Parathyroid adenoma (tissue), 2 donors: Measurements from ENCODE around the gene TAOK1.

Source experiments
- H2AFZ ChIP-seq: fragments of 300-600 bp; sonication (generic); one replicate; pipeline ENCODE4 v1.7.0; 2017; ENCODE audit warnings: antibody characterized with exemption, mild to moderate bottlenecking
- H3K27ac ChIP-seq: fragments of 300-600 bp; sonication (generic); one replicate; pipeline ENCODE4 v1.7.0; 2017
- H3K27me3 ChIP-seq: fragments of 300-600 bp; sonication (generic); one replicate; pipeline ENCODE4 v1.7.0; 2017; ENCODE audit warnings: low read length; ENCODE audit not compliant: control insufficient read depth, insufficient read depth
- H3K36me3 ChIP-seq: fragments of 300-600 bp; sonication (generic); one replicate; pipeline ENCODE4 v1.7.0; 2017; ENCODE audit warnings: low read length; ENCODE audit not compliant: control insufficient read depth, insufficient read depth
- H3K4me1 ChIP-seq: fragments of 300-600 bp; sonication (generic); one replicate; pipeline ENCODE4 v1.7.0; 2017; ENCODE audit warnings: control low read depth
- H3K4me2 ChIP-seq: fragments of 300-600 bp; sonication (generic); one replicate; pipeline ENCODE4 v1.7.0; 2017; ENCODE audit warnings: low read length
- H3K4me3 ChIP-seq: fragments of 300-600 bp; sonication (generic); one replicate; pipeline ENCODE4 v1.7.0; 2017; ENCODE audit warnings: low read depth, low read length
- H3K79me2 ChIP-seq: fragments of 300-600 bp; sonication (generic); one replicate; pipeline ENCODE4 v1.7.0; 2017; ENCODE audit warnings: control low read depth
- H3K9ac ChIP-seq: fragments of 300-600 bp; sonication (generic); one replicate; pipeline ENCODE4 v1.7.0; 2017; ENCODE audit warnings: mild to moderate bottlenecking
- H3K9me3 ChIP-seq: fragments of 300-600 bp; sonication (generic); one replicate; pipeline ENCODE4 v1.7.0; 2017; ENCODE audit warnings: low read length; ENCODE audit not compliant: control insufficient read depth
- CTCF ChIP-seq: fragments of 300-600 bp; sonication (generic); IDR thresholded peaks from one replicate; pipeline ENCODE4 v1.7.0; 2017; ENCODE audit warnings: antibody characterized with exemption, mild to moderate bottlenecking
- donor health status: primary hyperparathyroidism.

Gene TAOK1

GRCh38 chr17:29593591-29594518, 203.7 kb downstream of the TAOK1 start:
- H3K27ac ChIP-seq: no peak overlapping the region
- H3K4me1 ChIP-seq: peaks cover 28% of the 10 kb centered on the region
- peak overlapping the region; percentile 74 for H3K4me2 ChIP-seq
- H3K9me3 ChIP-seq: no peaks in the 10 kb centered on the region
- no peaks in the 10 kb centered on the region for H3K79me2 ChIP-seq
- H3K27me3 ChIP-seq: no peaks in the 10 kb centered on the region
- no peaks in the 10 kb centered on the region for H3K36me3 ChIP-seq
- H2AFZ ChIP-seq: peak overlapping the region; percentile 79
- H3K4me3 ChIP-seq: peak overlapping the region; percentile 35
- no peak overlapping the region for H3K9ac ChIP-seq
- peak; percentile 19 for TF ChIP-seq CTCF

GRCh38 chr17:29594519-29595090, 204.4 kb downstream of the TAOK1 start:
- Histone ChIP-seq H3K27me3 (no peaks in the 10 kb centered on the region), H3K9me3 (no peaks in the 10 kb centered on the region), H3K9ac (no peak overlapping the region), H3K4me1 (peaks cover 28% of the 10 kb centered on the region), H3K27ac (no peak overlapping the region), H3K79me2 (no peaks in the 10 kb centered on the region), H3K36me3 (no peaks in the 10 kb centered on the region), H3K4me3 (no peak overlapping the region), H3K4me2 (no peak overlapping the region), H2AFZ (no peak overlapping the region)
- TF ChIP-seq CTCF: no peak

DNA sequence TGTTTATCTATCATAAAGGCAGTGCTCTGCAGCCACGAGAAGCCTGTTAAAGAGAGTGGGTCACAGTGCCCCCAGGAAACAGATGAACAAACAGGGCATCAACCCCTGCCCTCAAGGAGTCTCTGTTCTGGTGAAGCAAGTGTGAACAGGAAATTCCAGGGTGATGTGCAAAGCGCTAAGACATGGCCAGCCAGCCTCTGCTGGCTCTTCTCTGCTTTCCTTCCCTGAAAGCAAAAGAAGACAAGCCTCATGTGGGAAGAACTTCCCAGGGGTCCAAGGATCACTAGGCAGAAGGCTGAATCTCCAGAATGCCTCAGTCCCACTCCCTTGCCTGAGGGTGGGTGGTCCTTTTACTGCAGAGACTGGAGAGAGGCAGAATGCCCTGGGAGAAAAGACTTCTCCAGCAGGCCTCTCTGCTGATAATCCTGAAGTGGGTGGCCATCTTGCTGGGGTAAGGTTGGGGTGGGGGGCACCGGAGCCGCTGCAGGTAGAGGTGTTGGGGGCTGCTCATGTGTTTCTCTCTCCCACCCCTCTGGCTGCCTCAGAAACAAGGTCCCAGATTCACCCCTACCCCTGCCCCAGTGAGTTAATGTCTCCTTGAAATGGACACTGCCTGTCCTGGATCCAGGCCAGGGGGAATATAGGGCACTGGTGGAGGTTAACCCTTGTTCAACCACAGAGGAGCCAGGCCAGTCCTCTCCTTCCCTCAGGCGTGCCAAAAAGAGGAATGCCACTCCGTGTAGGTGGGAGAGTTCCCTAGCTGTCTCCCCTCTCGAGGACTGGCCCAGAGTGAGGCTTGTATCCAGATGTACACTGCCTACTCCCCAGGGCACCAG, 205.2 kb downstream of the TAOK1 start:
- Histone ChIP-seq H3K4me1 (peaks cover 23% of the 10 kb centered on the region), H3K4me2 (no peak overlapping the region), H3K79me2 (no peaks in the 10 kb centered on the region), H3K4me3 (no peak overlapping the region), H3K27me3 (no peaks in the 10 kb centered on the region), H3K9me3 (no peaks in the 10 kb centered on the region), H3K9ac (no peak overlapping the region), H2AFZ (no peak overlapping the region), H3K36me3 (no peaks in the 10 kb centered on the region), H3K27ac (no peak overlapping the region)
- no peak for TF ChIP-seq CTCF

DNA sequence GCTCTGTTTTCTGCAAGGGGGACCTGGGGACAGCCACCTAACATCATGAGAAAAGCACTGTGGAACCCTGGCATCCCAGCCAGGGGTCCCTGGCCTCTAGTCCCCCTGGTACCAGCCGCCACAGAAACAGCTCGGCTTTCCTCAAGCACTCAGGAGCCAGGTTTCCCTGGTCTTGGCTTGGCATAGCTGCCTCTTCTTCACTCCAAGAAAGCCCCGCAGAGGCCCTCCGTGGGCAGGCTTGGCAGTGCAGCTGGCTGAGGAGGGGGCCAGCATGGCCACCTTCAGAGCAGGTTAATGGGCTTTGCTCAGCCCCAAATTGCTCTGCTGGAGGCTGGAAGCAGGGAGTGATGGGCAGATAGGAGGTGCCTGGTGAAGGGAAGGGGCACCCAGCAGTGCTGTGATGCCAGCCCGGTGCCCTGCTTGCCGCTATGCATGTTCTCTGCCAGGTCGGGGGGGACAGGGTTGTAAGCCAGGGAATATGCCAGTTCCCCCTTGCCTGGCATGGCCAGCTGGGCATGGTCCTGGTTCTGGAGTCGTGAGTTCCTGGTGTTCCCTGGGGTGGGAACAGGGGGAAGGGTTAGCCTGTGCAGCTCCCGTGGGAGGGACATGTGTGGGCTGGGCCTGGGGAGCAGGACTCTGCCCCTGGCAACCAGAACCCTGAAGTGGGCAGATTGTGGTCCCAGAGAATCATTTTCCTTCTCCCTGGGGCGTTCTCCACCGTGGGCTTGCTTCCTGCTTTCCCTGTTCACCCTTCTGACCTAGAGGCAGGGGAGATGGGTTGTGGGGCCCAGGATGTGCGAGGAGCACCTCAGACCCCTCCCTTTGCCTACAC, 206.0 kb downstream of the TAOK1 start:
- H3K27me3 ChIP-seq: no peaks in the 10 kb centered on the region
- no peak overlapping the region for H2AFZ ChIP-seq
- no peak overlapping the region for H3K4me3 ChIP-seq
- H3K4me1 ChIP-seq: peaks cover 22% of the 10 kb centered on the region
- H3K79me2 ChIP-seq: no peaks in the 10 kb centered on the region
- no peak overlapping the region for H3K27ac ChIP-seq
- H3K9ac ChIP-seq: no peak overlapping the region
- no peak for TF ChIP-seq CTCF
- no peaks in the 10 kb centered on the region for H3K36me3 ChIP-seq
- H3K9me3 ChIP-seq: no peaks in the 10 kb centered on the region
- H3K4me2 ChIP-seq: no peak overlapping the region
